Head of caudate nucleus (tissue), 42 donors: ENCODE measurements around the gene ERCC2.

ENCODE experiments used
- DNase-seq, 42 donors: peaks; one replicate each; pipeline versions ENCODE4 v3.0.0 to v3.0.0-alpha.2; 2020 to 2021; ENCODE audit warnings: mixed read lengths in 7 of 42
- intact Hi-C: fragments of 100-400 bp; cut with DNase I; formaldehyde crosslinking; loops from one replicate; pipeline ENCODE4 v1.15.0; 2022

ERCC2 gene

DNA sequence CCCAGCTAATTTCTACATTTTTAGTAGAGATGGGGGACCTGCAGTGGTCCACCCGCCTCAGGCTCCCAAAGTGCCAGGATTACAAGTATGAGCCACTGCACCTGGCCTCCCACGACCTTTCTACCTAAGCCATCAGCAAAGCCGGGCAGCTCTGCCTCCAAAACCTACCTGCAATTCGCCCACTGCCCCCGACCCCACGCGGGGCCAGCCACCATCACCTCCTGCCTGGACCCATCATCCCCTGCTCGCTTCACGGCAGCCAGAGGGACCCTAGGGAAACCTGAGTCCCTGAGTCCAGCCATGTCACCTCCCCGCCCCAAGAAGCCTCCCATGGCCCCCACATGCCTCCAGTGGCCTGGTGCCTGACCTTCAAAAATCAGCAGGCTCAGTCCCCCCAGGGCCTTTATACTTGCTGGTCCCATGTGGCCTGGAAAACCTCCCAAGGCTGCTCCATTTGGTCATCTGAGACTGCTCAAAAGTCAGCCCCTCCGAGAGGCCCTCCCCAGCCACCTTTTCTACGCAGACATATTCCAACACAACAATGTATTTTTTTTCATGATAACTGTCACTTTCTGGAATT lies 12.1 kb downstream of the ERCC2 start:
- no peak for DNase-seq
- intact Hi-C loops: no loop called here

GRCh38 chr19:45357445-45357783 lies 13.0 kb downstream of the ERCC2 start:
- intact Hi-C loops: no loop called here
- DNase-seq: no peak

- no peak for DNase-seq
These were observed 13.5 kb downstream of the ERCC2 start for GRCh38 chr19:45356760-45357444.

GRCh38 chr19:45355910-45356309 lies 14.5 kb downstream of the ERCC2 start:
- intact Hi-C loops: no loop called here

More at GRCh38 chr19:45356760-45357444, 13.5 kb downstream of the ERCC2 start:
- intact Hi-C loops: no loop called here

DNA sequence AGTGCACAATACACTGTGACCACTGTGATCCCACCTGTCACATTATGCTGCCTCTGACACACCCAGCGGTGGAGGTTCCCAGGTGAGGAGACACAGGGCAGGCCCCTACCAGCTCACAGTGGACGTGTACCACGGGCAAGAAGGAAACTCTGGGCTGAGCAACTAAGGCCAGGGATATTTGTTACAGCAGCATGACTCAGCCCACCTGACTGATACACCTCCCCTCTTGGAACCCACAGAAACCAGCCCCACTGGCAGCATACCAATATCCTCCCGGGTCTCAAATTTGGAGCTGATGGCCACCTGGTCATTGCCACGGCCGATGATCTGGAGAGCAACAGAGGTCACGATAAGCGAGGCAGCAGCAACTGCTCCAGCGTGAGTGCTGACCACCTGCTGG lies 15.0 kb downstream of the ERCC2 start:
- intact Hi-C loops: no loop called here
- no peak for DNase-seq

More at GRCh38 chr19:45355910-45356309, 14.5 kb downstream of the ERCC2 start:
- no peak for DNase-seq

DNA sequence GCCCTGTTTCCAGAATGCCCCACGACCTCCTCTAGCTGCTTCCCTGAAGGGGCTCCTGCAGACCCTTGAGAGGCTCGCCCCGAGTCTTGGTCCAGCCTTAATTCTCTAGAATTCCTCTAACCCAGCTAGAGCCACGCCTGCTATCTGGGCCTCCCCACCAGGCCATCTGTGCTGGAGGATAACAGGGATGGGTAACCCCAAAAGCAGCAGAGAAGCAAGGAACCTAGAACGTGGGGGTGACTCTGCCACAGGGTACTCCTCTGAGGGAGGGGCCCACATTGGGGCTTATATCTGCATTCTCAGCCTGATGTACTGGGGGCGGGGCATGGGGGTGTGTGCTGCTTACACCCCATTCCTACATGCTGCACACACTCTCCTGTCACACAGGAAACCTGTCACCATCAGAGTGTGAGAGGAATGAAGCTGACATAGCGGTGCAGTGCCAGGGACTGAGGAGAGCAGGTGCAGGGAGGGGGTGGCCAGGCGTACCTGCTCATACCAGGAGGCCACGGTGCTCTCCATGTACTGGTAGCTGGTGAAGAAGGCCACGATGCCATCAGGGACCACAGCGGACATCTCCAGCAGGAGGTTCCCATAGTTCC lies 16.0 kb downstream of the ERCC2 start:
- DNase-seq: peak in 19 of 42 donors; percentile 6 to 67 (median 23)
- intact Hi-C loops: no loop called here

- no peak for DNase-seq
- intact Hi-C loops: no loop called here
These were observed 17.2 kb downstream of the ERCC2 start for GRCh38 chr19:45352914-45353796.

GRCh38 chr19:45352471-45352870 lies 17.9 kb downstream of the ERCC2 start:
- no peak for DNase-seq
- intact Hi-C loops: no loop called here

- intact Hi-C loops: no loop called here
- DNase-seq: no peak
These were observed 18.3 kb downstream of the ERCC2 start for GRCh38 chr19:45352062-45352461.

- intact Hi-C loops: no loop called here
- DNase-seq: no peak
These were observed 18.9 kb downstream of the ERCC2 start for GRCh38 chr19:45351401-45351952.

DNA sequence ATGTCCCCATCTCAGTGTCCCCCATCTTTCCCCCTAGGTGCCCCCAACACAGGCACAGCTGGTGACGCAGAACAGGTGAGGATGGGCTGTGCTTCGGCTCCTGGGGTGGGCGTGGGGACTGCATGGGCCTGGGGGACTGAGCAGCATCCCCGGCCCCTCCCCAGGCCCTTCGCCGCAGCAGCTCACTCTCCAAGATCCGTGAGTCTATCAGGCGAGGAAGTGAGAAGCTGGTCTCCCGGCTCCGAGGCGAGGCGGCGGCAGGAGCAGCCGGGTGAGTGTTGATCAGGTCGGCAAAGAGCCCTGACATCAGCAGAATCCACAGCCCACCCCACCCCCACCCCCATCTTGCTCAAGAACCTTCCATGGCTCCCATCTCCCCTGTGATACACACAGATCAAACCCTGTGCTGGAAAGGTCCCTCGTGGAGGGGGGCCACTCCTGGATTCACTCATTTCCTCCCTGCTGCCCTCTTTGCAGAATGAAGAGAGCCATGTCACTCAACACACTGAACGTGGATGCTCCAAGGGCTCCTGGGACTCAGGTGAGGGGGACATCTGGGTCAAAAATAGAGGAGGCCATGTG lies 19.8 kb downstream of the ERCC2 start:
- intact Hi-C loops: no loop called here
- no peak for DNase-seq

DNA sequence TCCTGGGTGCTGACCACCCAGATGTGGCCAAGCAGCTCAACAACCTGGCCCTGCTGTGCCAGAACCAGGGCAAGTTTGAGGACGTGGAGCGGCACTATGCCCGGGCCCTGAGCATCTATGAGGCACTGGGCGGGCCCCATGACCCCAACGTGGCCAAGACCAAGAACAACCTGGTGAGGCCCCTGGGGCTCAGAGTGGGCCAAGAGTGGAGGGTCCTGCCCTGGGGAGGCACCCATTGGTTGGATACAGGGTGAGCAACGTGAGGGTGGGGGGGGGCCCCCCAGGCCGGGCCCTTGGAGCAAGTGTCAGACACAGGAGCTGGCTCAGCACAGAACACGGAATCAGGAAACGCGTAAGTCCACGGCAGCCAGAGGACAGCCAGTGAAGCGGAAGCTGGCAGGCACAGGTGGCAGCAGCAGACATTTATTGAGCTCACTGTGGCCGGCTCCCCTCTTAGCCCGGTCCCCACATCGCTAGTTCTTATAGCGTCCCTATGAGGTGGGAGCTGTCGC lies 20.9 kb downstream of the ERCC2 start:
- intact Hi-C loops: no loop called here
- DNase-seq: no peak

DNA sequence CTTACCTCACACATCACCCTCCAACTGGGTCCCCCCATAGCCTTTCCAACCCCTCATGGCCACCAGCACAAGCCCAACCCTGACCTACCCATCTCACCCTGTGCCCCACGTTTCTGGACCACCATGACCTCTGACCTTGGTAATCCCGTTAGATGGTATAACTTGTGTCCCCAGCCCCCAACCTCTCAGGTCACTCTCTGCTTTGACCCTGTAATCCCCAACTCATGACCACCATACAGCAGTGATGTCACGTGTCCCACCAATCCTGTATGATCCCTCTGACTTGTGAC lies 21.3 kb downstream of the ERCC2 start:
- no peak for DNase-seq
- intact Hi-C loops: no loop called here

- intact Hi-C loops: no loop called here
These were observed 21.8 kb downstream of the ERCC2 start for GRCh38 chr19:45348367-45349125.

DNA sequence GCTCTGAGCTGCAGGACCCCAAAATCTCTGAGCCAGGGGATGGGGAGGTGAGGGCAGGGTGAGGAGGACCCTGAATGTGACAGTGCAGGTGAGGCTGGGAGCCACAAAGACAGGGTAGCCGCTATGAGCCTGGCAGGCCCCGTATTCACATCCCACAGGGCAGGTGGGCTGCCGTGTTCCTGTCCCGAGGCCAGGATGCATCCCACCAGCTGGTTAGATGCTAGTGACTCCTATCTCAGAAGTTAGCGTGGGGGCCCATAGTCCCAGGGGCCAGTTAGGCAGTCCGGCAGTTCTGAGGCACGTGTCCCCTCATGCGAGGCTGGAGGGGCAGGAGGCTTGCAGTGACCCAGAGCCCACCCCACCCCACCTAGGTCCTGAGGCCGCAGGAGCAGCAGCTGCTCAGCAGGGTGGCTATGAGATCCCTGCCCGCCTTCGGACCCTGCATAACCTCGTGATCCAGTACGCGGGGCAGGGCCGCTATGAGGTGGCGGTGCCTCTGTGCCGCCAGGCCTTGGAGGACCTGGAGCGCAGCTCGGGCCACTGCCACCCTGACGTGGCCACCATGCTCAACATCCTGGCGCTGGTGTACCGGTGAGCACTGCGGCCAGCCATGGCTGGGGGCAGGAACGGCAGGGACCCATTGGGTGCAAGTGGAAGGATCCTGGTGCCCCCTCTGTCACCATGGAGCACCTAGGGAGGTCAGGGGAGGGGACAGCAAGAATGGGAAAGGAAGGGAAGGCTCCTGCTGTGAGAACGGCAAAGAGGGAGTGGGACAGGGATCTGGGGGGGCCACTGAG lies 22.6 kb downstream of the ERCC2 start:
- intact Hi-C loops: no loop called here
- DNase-seq: no peak

More at GRCh38 chr19:45348367-45349125, 21.8 kb downstream of the ERCC2 start:
- no peak for DNase-seq

- no peak for DNase-seq
- intact Hi-C loops: no loop called here
These were observed 23.9 kb downstream of the ERCC2 start for GRCh38 chr19:45346449-45346848.

GRCh38 chr19:45345506-45345860 lies 24.9 kb downstream of the ERCC2 start:
- DNase-seq: no peak
- intact Hi-C loops: no loop called here
